GM12878 (cell line): ENCODE measurements around the gene C1RL. TPM values are rescaled to one million over a fixed set of nuclear protein-coding genes. Genes with fewer than 3 reads are reported as not detected.

Experiments
- ATAC-seq: fragments of 200-7000 bp; cut with Tn5 transposase; 3 replicates; pipeline ENCODE4 v1.9.1; 2020; ENCODE audit warnings: mild to moderate bottlenecking, moderate library complexity
- BruUV-seq: library from RNA; stranded (reverse); fragments of 400-500 nt; replicated peaks from 2 replicates; lab custom pipeline; 2021; lab: Mats Ljungman, UMichigan
- CTCF ChIA-PET: fragments of 300-600 bp; sonication (Branson Sonifier 250); formaldehyde crosslinking; extraction: SDS; loops from one replicate; lab custom pipeline; 2021; ENCODE audit warnings: inconsistent platforms; lab: Yijun Ruan, JAX
- POLR2A ChIA-PET: fragments of 350-600 bp; formaldehyde crosslinking; extraction: SDS; loops from one replicate; lab custom pipeline; 2021; ENCODE audit warnings: inconsistent platforms; lab: Charles Lee
- RAD21 ChIA-PET: fragments of 300-600 bp; sonication (Branson Sonifier 250); formaldehyde crosslinking; loops from one replicate; lab custom pipeline; 2023; ENCODE audit warnings: antibody characterized with exemption; ENCODE audit not compliant: unreplicated experiment; lab: Charles Lee
- SMC1A ChIA-PET: fragments of 300-600 bp; sonication (Branson Sonifier 250); formaldehyde crosslinking; loops from one replicate; lab custom pipeline; 2023; ENCODE audit not compliant: unreplicated experiment, uncharacterized antibody; lab: Charles Lee
- DNase-seq: peaks from one replicate; pipeline ENCODE4 v3.0.0-alpha.2; 2011; ENCODE audit warnings: low read depth, low spot score
- FAIRE-seq: peaks from 3 replicates; lab custom pipeline; 2011; peaks lifted over from hg19 to GRCh38; lab: Jason Lieb, UNC
- H2AFZ ChIP-seq: 2 replicates; pipeline ENCODE4 v1.6.0; 2011; ENCODE audit warnings: low read depth, low read length, control low read depth; ENCODE audit not compliant: control insufficient read depth
- H3K27ac ChIP-seq: 2 replicates; pipeline ENCODE4 v1.5.1; 2011; ENCODE audit warnings: control low read depth; ENCODE audit not compliant: control insufficient read depth, insufficient read depth
- H3K27me3 ChIP-seq, 2 experiments: replicated peaks in 1 of 2; 2 replicates each; pipeline versions ENCODE4 v1.6.0 to v1.6.1; 2011; ENCODE audit warnings: low read length in 1 of 2; ENCODE audit not compliant: control insufficient read depth in 2 of 2, insufficient read depth in 2 of 2
- H3K36me3 ChIP-seq, 2 experiments: 2 replicates each; pipeline ENCODE4 v1.5.1; 2011; ENCODE audit warnings: low read length in 1 of 2; ENCODE audit not compliant: control insufficient read depth in 2 of 2, insufficient read depth in 2 of 2
- H3K4me1 ChIP-seq: 2 replicates; pipeline ENCODE4 v1.6.1; 2011; ENCODE audit warnings: mild to moderate bottlenecking, low read length, moderate library complexity, mixed read lengths; ENCODE audit not compliant: control insufficient read depth, insufficient read depth
- H3K4me2 ChIP-seq: 2 replicates; pipeline ENCODE4 v1.6.0; 2011; ENCODE audit warnings: control low read depth; ENCODE audit not compliant: control insufficient read depth, insufficient read depth
- H3K4me3 ChIP-seq: fragments of 200-600 bp; sonication (generic); 2 replicates; pipeline ENCODE4 v1.5.1; 2016
- H3K79me2 ChIP-seq: 2 replicates; pipeline ENCODE4 v1.6.0; 2011; ENCODE audit warnings: low read length; ENCODE audit not compliant: control insufficient read depth, insufficient read depth
- H3K9ac ChIP-seq: 2 replicates; pipeline ENCODE4 v1.8.0; 2011; ENCODE audit warnings: low read length, control low read depth, mixed read lengths; ENCODE audit not compliant: control insufficient read depth, insufficient read depth
- H3K9me3 ChIP-seq: replicated peaks from 3 replicates; pipeline ENCODE4 v1.5.1; 2011; ENCODE audit warnings: mild to moderate bottlenecking, low read length; ENCODE audit not compliant: control insufficient read depth, insufficient read depth
- H4K20me1 ChIP-seq: 2 replicates; pipeline ENCODE4 v1.6.0; 2011; ENCODE audit not compliant: control insufficient read depth, insufficient read depth
- IKZF1 ChIP-seq: fragments of 450-650 bp; conservative IDR thresholded peaks from 2 replicates; pipeline ENCODE4 v1.6.1; 2017; ENCODE audit warnings: antibody characterized with exemption, mild to moderate bottlenecking
- IKZF2 ChIP-seq, 2 experiments: fragments of 450-650 bp; IDR thresholded peaks; 2 replicates each; pipeline ENCODE4 v1.6.1; 2017; ENCODE audit warnings: mild to moderate bottlenecking in 2 of 2, moderate library complexity in 2 of 2
- POU2F2 ChIP-seq: IDR thresholded peaks from 3 replicates; pipeline ENCODE4 v1.6.1; 2011; ENCODE audit warnings: low read depth, mild to moderate bottlenecking, low read length, borderline replicate concordance
- RAD21 ChIP-seq: IDR thresholded peaks from 2 replicates; pipeline ENCODE4 v1.6.1; 2011; ENCODE audit warnings: mild to moderate bottlenecking, low read depth, low read length, moderate library complexity; ENCODE audit not compliant: insufficient read depth
- SMC3 ChIP-seq: IDR thresholded peaks from 2 replicates; pipeline ENCODE4 v1.6.1; 2011; ENCODE audit warnings: low read length, improper control_type of control experiment, borderline replicate concordance
- SRF ChIP-seq, 2 experiments: IDR thresholded peaks; 2 replicates each; pipeline ENCODE4 v1.6.1; 2011; ENCODE audit warnings: low read depth in 2 of 2, low read length in 2 of 2, mild to moderate bottlenecking in 1 of 2, moderate library complexity in 1 of 2
- SUPT20H ChIP-seq: IDR thresholded peaks from 2 replicates; pipeline ENCODE4 v1.6.1; 2011; ENCODE audit warnings: low read depth, mild to moderate bottlenecking, low read length, moderate library complexity, borderline replicate concordance; ENCODE audit not compliant: control insufficient read depth
- YY1 ChIP-seq: IDR thresholded peaks from 2 replicates; pipeline ENCODE4 v1.6.1; 2011; ENCODE audit warnings: low read depth, mild to moderate bottlenecking, low read length
- ZNF207 ChIP-seq: fragments of 450-650 bp; IDR thresholded peaks from 2 replicates; pipeline ENCODE4 v1.6.1; 2014; ENCODE audit warnings: antibody characterized with exemption, mild to moderate bottlenecking, borderline replicate concordance
- WGBS: methylation state at CpG from one replicate; pipeline ENCODE4 v1.1.6; 2016; ENCODE audit warnings: low lambda C conversion rate; ENCODE audit not compliant: insufficient replicate concordance, insufficient coverage; ENCODE audit errors: missing lambda C conversion rate; 5-methylcytosine and 5-hydroxymethylcytosine counted together
- in situ Hi-C: fragments of 300-500 bp; cut with MboI; formaldehyde crosslinking; loops from 9 replicates; pipeline ENCODE4 v1.14.3; 2018; ENCODE audit warnings: mixed read lengths
- intact Hi-C: fragments of 100-400 bp; cut with micrococcal nuclease; formaldehyde crosslinking; loops from one replicate; pipeline ENCODE4 v1.14.2; 2022; ENCODE audit not compliant: unreplicated experiment
- polyA plus RNA-seq, 11 experiments: library from polyadenylated mRNA; depleted of rRNA in 4 of 11; unstranded in 6 of 11; stranded (reverse) in 5 of 11; fragments of >200 nt; fragmentation: Nextera tagmentation in 4 of 11; fragmentation: Illumina TruSeq in 1 of 11; extraction: Ambion mirVana in 4 of 11; extraction: Trizol in 1 of 11; gene quantifications; 1 replicate in 1 of 11; 2 replicates in 10 of 11; pipeline versions ENCODE4 v1.2.1 to v1.2.3, GENCODE V29; 2011 to 2016; ENCODE audit warnings: inconsistent platforms in 2 of 11, missing spikeins in 2 of 11, low read depth in 1 of 11
- total RNA-seq, 4 experiments: library from RNA; depleted of rRNA in 3 of 4; stranded (reverse); fragments of >200 nt in 3 of 4; fragmentation: Illumina TruSeq in 1 of 4; extraction: Trizol in 1 of 4; gene quantifications; 2 replicates each; pipeline versions ENCODE4 v1.2.1 to v1.2.3, GENCODE V29; 2013 to 2021
- TF ChIP-seq, protein P1 (sequence below): fragments of 450-650 bp; IDR thresholded peaks from 2 replicates; pipeline ENCODE4 v1.6.1; 2017; ENCODE audit warnings: mild to moderate bottlenecking, moderate library complexity
- TF ChIP-seq, protein P2 (sequence below): IDR thresholded peaks from 2 replicates; pipeline ENCODE4 v1.6.1; 2011; ENCODE audit warnings: borderline replicate concordance, low read depth, mild to moderate bottlenecking, moderate library complexity, mixed read lengths, low read length; ENCODE audit not compliant: insufficient read depth; ENCODE audit errors: extremely low read length
- TF ChIP-seq, protein P3 (sequence below), 3 experiments: IDR thresholded peaks in 2 of 3; conservative IDR thresholded peaks in 1 of 3; 2 replicates each; pipeline ENCODE4 v1.5.1; 2011; ENCODE audit warnings: low read depth in 3 of 3, low read length in 3 of 3, mild to moderate bottlenecking in 3 of 3, control low read depth in 2 of 3, moderate library complexity in 2 of 3, inconsistent platforms in 1 of 3, mixed read lengths in 1 of 3; ENCODE audit not compliant: control insufficient read depth in 2 of 3, insufficient read depth in 1 of 3; ENCODE audit errors: extremely low read depth in 1 of 3
- TF ChIP-seq, protein P4 (sequence below): IDR thresholded peaks from 2 replicates; pipeline ENCODE4 v1.6.1; 2012; ENCODE audit warnings: low read length, inconsistent platforms

The C1RL gene
- total and polyA plus RNA-seq, 10 of the 15 experiments (the other 5 are each of a cell fraction or from before 2014, with no cell fraction given): 1.3 to 12.8 (median 8.1) TPM

DNA sequence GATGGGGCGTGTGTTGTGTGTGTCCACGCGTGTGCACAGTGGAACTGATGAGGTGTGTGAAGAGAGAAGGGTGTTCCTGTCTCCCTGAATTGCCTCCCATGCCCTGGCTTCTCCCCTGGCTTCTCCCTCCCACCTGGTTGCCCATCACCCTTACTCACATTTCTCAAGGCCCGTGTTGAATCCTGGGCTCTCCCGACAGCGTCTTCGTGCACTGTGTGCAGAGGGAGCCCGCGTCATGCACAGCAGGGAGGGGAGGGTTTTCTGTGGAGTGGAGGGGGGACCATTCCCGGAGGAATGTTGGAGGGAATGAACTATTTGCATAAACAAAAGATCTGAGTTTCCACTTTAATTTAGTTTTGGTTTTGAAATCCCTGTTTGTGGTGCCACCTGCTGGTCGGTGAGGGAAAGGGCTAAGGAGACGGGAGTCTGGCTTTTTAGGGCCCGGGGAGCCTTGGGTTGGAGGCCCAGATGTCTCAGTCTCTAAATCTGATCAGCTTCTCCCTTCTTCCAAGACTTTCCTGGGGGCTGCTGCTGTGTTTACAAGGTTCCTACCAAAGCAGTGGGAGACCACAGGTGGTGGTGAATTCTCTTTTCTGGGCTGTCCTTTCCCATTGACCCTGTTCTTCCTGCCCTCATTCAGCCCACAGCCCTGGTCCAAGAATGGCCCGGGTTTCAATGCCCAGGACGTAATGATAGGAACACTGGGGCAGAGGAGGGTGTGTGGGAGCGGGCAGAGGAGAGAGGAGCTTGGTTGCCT is 16.6 kb downstream of the C1RL start, which contains the start of gene C1R:
Gene C1R (minus strand): TSS at position 217 of the 757 bp plus-strand sequence. CDS start 57 bp downstream, at position 160.
- peak within 1 kb of the TSS; percentile 97 for H2AFZ ChIP-seq
- H3K27me3 ChIP-seq: no peaks in the 10 kb centered on the region; a peak in 1 of 4 replicates
- ChIA-PET SMC1A (interaction anchor here (1.4 kb wide), 1 partner anchor 15 kb away, joined by 7 read pairs; no protein-coding TSS in a partner anchor), CTCF (interaction anchor here (0.6 to 6.3 kb wide), 14 partner anchors 10 to 220 kb away, joined by 3 to 32 read pairs (median 4); partner anchors contain the start of genes C12orf57, C1RL, LPCAT3 and RNU7-1), POLR2A (no interaction called here), RAD21 (no interaction called here)
- H3K4me1 ChIP-seq: no peaks in the 10 kb centered on the region
- intact Hi-C loops: loop anchor here (1.0 to 5.0 kb wide), 4 partner anchors 75 to 170 kb away; partner anchors contain the start of genes C12orf57, EMG1, LPCAT3 and PHB2
- H3K4me2 ChIP-seq: peak within 1 kb of the TSS; percentile 92
- DNase-seq (no peak), FAIRE-seq (peak; percentile 96), ATAC-seq (peak; percentile 90)
- H3K9ac ChIP-seq: peak within 1 kb of the TSS; percentile 74
- no peaks in the 10 kb centered on the region for H3K9me3 ChIP-seq
- H3K79me2 ChIP-seq: no peaks in the 10 kb centered on the region
- no peak within 1 kb of the TSS; the same call in 1 of the 2 replicates for H3K27ac ChIP-seq
- in situ Hi-C loops: no loop called here
- H3K36me3 ChIP-seq: no peaks in the 10 kb centered on the region
- H4K20me1 ChIP-seq: no peaks in the 10 kb centered on the region
- WGBS: 36% methylated on average over 16 of the region's 16 CpGs
- no TSS peak for BruUV-seq
- H3K4me3 ChIP-seq: peak within 1 kb of the TSS; percentile 72; the same call in 1 of the 2 replicates
- no peak for TF ChIP-seq ZNF207
- TF ChIP-seq IKZF2 (IDR thresholded peaks at IDR 0.05): peak; percentile 89 to 91
- TF ChIP-seq SRF (IDR thresholded peaks at IDR 0.05; ENCODE audit: low read depth in 2 of 2, low read length in 2 of 2): no peak
- peak; percentile 82 for TF ChIP-seq POU2F2
- peak; percentile 92 for TF ChIP-seq IKZF1
- TF ChIP-seq SMC3: peak; percentile 76; the same call in 1 of the 2 replicates
- TF ChIP-seq, protein P1, sequence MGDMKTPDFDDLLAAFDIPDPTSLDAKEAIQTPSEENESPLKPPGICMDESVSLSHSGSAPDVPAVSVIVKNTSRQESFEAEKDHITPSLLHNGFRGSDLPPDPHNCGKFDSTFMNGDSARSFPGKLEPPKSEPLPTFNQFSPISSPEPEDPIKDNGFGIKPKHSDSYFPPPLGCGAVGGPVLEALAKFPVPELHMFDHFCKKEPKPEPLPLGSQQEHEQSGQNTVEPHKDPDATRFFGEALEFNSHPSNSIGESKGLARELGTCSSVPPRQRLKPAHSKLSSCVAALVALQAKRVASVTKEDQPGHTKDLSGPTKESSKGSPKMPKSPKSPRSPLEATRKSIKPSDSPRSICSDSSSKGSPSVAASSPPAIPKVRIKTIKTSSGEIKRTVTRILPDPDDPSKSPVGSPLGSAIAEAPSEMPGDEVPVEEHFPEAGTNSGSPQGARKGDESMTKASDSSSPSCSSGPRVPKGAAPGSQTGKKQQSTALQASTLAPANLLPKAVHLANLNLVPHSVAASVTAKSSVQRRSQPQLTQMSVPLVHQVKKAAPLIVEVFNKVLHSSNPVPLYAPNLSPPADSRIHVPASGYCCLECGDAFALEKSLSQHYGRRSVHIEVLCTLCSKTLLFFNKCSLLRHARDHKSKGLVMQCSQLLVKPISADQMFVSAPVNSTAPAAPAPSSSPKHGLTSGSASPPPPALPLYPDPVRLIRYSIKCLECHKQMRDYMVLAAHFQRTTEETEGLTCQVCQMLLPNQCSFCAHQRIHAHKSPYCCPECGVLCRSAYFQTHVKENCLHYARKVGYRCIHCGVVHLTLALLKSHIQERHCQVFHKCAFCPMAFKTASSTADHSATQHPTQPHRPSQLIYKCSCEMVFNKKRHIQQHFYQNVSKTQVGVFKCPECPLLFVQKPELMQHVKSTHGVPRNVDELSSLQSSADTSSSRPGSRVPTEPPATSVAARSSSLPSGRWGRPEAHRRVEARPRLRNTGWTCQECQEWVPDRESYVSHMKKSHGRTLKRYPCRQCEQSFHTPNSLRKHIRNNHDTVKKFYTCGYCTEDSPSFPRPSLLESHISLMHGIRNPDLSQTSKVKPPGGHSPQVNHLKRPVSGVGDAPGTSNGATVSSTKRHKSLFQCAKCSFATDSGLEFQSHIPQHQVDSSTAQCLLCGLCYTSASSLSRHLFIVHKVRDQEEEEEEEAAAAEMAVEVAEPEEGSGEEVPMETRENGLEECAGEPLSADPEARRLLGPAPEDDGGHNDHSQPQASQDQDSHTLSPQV: no peak
- no peak for TF ChIP-seq SUPT20H
- TF ChIP-seq, protein P2, sequence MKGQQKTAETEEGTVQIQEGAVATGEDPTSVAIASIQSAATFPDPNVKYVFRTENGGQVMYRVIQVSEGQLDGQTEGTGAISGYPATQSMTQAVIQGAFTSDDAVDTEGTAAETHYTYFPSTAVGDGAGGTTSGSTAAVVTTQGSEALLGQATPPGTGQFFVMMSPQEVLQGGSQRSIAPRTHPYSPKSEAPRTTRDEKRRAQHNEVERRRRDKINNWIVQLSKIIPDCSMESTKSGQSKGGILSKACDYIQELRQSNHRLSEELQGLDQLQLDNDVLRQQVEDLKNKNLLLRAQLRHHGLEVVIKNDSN: no peak
- 0 out of 2 replicates have a peak, but pooled peaks have one; percentile 44 for TF ChIP-seq YY1
- TF ChIP-seq, protein P3, sequence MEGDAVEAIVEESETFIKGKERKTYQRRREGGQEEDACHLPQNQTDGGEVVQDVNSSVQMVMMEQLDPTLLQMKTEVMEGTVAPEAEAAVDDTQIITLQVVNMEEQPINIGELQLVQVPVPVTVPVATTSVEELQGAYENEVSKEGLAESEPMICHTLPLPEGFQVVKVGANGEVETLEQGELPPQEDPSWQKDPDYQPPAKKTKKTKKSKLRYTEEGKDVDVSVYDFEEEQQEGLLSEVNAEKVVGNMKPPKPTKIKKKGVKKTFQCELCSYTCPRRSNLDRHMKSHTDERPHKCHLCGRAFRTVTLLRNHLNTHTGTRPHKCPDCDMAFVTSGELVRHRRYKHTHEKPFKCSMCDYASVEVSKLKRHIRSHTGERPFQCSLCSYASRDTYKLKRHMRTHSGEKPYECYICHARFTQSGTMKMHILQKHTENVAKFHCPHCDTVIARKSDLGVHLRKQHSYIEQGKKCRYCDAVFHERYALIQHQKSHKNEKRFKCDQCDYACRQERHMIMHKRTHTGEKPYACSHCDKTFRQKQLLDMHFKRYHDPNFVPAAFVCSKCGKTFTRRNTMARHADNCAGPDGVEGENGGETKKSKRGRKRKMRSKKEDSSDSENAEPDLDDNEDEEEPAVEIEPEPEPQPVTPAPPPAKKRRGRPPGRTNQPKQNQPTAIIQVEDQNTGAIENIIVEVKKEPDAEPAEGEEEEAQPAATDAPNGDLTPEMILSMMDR (IDR thresholded peaks at IDR 0.05 in 2 of 3, conservative IDR thresholded peaks at IDR 0.05 in 1 of 3; ENCODE audit: control insufficient read depth in 2 of 3, extremely low read depth in 1 of 3, insufficient read depth in 1 of 3, low read depth in 3 of 3, low read length in 3 of 3): peak; percentile 85 to 89 (median 88)
- peak; percentile 76 for TF ChIP-seq RAD21
- TF ChIP-seq, protein P4, sequence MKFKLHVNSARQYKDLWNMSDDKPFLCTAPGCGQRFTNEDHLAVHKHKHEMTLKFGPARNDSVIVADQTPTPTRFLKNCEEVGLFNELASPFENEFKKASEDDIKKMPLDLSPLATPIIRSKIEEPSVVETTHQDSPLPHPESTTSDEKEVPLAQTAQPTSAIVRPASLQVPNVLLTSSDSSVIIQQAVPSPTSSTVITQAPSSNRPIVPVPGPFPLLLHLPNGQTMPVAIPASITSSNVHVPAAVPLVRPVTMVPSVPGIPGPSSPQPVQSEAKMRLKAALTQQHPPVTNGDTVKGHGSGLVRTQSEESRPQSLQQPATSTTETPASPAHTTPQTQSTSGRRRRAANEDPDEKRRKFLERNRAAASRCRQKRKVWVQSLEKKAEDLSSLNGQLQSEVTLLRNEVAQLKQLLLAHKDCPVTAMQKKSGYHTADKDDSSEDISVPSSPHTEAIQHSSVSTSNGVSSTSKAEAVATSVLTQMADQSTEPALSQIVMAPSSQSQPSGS: no peak
